GM12875 (cell line): Measurements from ENCODE around the gene NEURL2.

Experiments used
- H3K4me3 ChIP-seq: one replicate; pipeline ENCODE4 v1.5.1; 2011; ENCODE audit warnings: low read depth, low read length, control low read depth
- TF ChIP-seq, protein P1 (sequence below): IDR thresholded peaks from 2 replicates; pipeline ENCODE4 v1.5.1; 2011; ENCODE audit warnings: low read depth, mild to moderate bottlenecking, control low read depth, inconsistent platforms, low read length, moderate library complexity, borderline replicate concordance; ENCODE audit not compliant: insufficient read depth

Gene NEURL2

DNA sequence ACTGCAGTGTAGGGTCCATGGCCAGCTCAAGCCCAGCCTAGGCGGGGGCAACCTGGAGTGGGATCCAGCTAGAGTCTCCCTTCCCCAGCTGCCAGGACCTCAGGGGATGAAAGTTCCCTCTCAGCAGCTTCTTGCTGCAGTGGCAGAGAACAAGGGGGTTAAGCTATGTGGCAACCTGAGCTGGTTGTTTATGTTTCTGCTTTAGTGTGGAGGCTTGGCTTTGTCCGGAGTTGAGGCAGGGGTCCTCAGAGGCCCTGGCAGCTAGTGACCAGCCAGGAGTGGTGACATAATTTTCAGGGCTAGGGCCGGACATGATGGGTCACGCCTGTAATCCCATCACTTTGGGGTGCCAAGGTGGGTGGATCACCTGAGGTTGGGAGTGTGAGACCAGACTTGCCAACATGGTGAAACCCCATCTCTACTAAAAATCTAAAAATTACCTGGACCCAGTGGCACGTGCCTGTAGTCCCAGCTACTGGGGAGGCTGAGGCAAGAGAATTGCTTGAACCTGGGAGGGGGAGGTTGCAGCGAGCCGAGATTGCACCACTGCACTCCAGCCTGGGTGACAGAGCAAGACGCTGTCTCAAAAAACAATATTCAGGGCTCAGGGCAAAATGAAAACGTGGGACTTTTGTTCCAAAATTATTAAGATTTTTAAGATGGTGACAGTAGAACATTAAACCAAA, 35.0 kb upstream of the NEURL2 start:
- H3K4me3 ChIP-seq, result no peak overlapping the region
- TF ChIP-seq, protein P1, sequence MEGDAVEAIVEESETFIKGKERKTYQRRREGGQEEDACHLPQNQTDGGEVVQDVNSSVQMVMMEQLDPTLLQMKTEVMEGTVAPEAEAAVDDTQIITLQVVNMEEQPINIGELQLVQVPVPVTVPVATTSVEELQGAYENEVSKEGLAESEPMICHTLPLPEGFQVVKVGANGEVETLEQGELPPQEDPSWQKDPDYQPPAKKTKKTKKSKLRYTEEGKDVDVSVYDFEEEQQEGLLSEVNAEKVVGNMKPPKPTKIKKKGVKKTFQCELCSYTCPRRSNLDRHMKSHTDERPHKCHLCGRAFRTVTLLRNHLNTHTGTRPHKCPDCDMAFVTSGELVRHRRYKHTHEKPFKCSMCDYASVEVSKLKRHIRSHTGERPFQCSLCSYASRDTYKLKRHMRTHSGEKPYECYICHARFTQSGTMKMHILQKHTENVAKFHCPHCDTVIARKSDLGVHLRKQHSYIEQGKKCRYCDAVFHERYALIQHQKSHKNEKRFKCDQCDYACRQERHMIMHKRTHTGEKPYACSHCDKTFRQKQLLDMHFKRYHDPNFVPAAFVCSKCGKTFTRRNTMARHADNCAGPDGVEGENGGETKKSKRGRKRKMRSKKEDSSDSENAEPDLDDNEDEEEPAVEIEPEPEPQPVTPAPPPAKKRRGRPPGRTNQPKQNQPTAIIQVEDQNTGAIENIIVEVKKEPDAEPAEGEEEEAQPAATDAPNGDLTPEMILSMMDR, result no peak

DNA sequence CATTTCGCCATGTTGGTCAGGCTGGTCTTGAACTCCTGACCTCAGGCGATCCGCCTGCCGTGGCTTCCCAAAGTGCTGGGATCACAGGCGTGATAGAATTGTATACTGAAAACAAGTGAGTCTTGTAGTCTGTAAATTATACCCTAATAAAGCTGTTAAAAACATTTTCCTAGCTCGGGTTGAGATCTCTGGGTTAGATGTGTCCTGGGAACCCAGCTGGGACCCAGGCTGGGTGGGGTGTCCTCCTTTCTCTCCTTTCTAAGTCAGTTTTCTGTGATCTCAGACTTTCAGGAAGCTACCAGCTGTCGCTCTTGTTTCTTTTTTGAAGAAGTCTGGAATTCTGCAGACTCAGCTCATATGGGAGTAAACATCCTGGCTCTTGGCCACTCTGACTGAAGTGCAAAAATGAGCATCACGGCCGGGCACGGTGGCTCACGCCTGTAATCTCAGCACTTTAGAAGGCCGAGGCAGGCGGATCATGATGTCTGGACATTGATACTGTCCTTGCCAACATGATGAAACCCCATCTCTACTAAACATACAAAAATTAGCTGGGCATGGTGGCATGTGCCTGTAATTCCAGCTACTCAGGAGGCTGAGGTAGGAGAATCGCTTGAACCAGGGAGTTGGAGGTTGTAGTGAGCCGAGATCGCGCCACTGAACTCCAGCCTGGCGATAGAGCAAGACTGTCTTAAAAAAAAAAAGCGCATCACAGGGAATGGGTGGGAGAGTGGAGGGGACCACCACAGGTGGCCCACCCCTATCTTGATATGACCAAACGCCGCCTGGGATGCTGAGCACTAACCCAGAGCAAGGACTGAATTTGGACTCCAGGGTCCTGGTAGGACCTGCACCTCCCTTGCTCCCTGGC, 33.6 kb upstream of the NEURL2 start:
- TF ChIP-seq, protein P1, result no peak
- H3K4me3 ChIP-seq, result no peak overlapping the region

DNA sequence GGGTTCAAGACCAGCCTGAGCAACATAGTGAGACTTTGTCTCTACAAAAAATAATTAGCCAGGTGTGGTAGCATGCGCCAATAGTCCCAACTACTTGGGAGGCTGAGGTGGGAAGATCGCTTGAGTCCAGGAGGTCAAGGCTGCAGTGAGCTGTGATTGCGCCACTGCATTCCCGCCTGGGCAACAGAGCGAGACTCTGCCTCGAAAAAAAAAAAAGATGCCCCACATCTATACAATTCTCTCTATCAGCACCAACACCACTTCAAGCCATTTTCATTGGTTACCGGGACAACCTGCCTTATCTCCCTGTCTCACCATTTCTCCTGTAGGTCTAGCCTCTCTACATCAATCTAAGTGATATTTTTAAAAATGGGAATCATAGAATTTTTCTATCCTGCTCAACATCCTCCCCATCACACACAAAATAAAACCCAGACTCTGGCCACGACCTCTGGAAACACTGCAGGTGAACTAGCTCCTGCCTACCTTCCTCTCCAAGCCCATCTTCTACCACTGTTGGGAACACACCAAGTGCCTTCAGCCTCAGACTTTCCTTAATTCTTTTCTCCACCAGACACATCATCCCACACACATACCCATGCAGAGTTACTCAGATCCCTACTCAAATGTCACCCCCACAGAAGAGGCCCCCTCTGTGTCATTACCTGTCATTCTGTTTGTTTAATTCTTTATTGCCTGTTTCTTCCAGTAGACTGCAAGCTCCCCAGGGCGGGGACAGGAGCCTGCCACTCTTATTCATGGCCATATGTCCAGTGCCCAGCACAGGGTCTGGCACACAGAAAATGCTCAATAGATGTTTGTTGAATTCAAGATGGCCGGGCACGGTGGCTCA, 30.6 kb upstream of the NEURL2 start:
- H3K4me3 ChIP-seq, result no peak overlapping the region
- TF ChIP-seq, protein P1, result no peak

DNA sequence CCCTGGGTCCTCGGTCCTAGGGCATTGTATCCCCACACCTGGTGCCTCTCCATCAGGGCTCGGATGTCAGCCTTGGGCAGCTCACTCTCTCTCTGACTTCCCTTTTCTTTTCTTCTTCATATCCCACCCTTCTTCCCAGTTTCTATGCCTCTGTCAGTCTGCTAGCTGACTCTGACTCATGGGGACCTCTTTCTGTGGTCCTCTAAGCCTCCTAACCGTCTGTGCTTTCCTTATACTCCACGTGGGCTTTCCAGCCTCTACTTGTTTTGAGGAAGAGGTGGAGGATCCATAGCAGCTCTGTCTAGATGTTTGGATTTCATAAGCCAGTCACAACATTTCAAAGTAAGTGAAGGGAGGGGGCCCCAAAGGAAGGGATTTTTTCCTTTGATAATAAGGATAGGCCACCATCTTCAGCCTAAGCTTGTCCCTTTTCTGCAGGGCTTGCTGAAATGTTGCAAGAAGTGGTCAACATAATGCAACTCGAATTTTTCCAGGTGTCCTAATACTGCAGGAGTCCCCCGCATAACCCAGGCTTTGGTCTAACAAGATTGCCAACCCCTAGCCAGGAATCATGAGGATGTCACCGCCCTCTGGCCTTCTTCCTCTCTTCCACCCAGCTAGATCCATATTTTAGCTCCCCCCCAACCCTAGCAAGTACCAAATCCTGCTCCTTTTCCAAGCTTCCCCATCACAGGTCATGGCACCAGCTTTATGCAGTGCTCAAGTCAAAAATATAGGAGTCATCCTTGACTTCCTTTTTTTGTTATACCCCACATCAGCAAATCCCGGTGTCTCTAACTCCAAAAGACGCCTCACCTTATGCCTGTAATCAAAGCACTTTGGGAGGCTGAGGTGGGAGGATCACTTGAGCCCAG, 29.7 kb upstream of the NEURL2 start:
- H3K4me3 ChIP-seq, result no peak overlapping the region
- TF ChIP-seq, protein P1, result no peak

DNA sequence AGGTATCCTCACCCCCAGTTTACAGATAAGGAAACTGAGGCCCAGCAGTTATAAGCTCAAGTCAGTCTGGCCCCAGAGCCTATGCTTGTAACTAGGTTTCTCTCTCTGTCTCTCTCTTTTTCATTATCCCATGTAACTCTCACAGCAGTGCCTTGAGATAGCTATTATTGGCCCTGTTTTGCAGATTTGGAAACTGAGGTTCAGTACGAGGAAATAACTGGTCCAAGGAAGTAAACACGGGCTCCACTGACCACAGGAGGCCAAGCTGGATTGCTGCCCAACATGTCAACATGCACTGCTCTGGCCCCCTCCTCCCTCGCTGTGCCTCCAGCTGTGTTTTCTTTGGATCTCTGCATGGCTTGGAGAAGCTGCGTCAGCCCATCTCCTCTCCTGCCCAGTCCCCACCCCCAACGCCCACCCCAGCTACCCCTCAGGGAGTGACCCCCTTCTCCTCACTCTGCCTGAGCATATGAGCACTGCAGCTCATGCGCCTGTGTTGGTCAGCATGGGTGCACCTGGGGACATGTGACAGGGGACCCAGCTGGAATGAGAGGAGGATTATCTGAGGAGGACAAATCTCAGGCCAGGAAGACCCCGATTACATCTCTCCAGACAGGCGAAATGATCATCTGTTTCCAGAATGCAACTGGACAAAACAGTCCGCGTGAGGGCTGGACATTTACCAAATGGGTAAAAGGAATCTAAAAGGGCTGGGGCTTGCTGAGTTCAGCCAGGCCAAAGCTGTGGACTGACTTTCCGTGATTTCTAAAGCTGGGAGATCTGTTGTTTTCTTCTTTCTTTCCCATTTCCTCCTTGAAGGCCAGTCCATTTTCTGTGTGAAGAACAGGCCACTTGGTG, 28.8 kb upstream of the NEURL2 start:
- no peak overlapping the region for H3K4me3 ChIP-seq
- TF ChIP-seq, protein P1, result no peak
